ENCODE results near the gene GORASP1.

The GORASP1 gene

DNA sequence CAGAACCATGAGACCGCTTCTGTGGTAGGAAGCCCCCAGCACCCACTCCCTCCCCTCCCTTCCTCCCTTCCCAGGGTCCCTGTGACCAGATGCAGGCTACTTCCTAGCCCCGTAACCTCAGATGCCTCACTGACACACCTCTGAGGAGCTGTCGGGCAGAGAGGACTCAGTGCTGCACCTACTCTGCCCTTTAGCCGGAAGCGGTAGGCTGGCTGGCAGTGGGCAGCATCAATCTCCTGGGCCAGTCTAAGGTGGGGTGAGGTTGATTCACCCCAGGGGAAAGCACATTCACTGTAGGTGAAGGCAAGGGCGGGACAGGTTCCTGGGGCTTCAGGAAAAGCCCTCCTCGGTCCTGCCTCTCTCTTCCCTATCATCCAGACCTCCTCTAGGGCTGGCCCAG lies 26.9 kb upstream of the GORASP1 start:
- H3K4me1 ChIP-seq (ENCODE audit: control insufficient read depth in 5 of 5, insufficient read depth in 5 of 5, low read length in 5 of 5), result peaks cover 0 to 30% (median 2%) of the 10 kb centered on the region in 5 donors
- no peak overlapping the region for H3K4me3 ChIP-seq (ENCODE audit: low read depth in 1 of 5, low read length in 5 of 5)
- no peaks in the 10 kb centered on the region for H3K9me3 ChIP-seq (ENCODE audit: control insufficient read depth in 5 of 5, low read length in 5 of 5)
- H3K27ac ChIP-seq (ENCODE audit: low read depth, low read length), result no peak overlapping the region
- peaks cover 0 to 27% (median 11%) of the 10 kb centered on the region in 5 donors for H3K36me3 ChIP-seq (ENCODE audit: control insufficient read depth in 5 of 5, insufficient read depth in 5 of 5, low read length in 5 of 5)
- H3K27me3 ChIP-seq (ENCODE audit: control insufficient read depth in 5 of 5, insufficient read depth in 4 of 5, low read length in 5 of 5), result no peaks in the 10 kb centered on the region
- H3K9ac ChIP-seq (ENCODE audit: low read length in 5 of 5), result no peak overlapping the region

DNA sequence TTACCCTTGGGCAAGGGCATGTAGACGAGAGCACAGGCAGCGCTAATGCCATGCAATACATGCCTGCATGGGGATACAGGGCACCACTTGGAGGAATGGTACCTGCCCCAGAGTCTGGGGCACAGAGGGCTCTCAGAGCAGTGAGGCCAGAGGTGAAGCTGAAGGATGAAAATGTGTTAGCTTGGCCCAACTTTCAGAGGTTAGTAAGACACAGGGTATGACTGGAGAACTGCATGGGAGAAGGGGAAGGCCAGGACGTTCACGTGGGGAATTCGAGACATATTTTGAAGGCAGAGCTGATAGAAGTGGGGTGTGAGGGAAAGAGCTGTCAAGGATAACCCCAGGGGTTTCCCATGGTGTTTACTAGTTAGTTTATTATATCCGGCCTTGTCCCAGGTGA lies 26.4 kb upstream of the GORASP1 start:
- H3K4me3 ChIP-seq (ENCODE audit: low read depth in 1 of 5, low read length in 5 of 5), result no peak overlapping the region
- H3K4me1 ChIP-seq (ENCODE audit: control insufficient read depth in 5 of 5, insufficient read depth in 5 of 5, low read length in 5 of 5), result peaks cover 0 to 27% (median 2%) of the 10 kb centered on the region in 5 donors
- H3K27me3 ChIP-seq (ENCODE audit: control insufficient read depth in 5 of 5, insufficient read depth in 4 of 5, low read length in 5 of 5), result no peaks in the 10 kb centered on the region
- H3K36me3 ChIP-seq (ENCODE audit: control insufficient read depth in 5 of 5, insufficient read depth in 5 of 5, low read length in 5 of 5), result peaks cover 0 to 31% (median 12%) of the 10 kb centered on the region in 5 donors
- no peak overlapping the region for H3K27ac ChIP-seq (ENCODE audit: low read depth, low read length)
- no peaks in the 10 kb centered on the region for H3K9me3 ChIP-seq (ENCODE audit: control insufficient read depth in 5 of 5, low read length in 5 of 5)
- no peak overlapping the region for H3K9ac ChIP-seq (ENCODE audit: low read length in 5 of 5)

DNA sequence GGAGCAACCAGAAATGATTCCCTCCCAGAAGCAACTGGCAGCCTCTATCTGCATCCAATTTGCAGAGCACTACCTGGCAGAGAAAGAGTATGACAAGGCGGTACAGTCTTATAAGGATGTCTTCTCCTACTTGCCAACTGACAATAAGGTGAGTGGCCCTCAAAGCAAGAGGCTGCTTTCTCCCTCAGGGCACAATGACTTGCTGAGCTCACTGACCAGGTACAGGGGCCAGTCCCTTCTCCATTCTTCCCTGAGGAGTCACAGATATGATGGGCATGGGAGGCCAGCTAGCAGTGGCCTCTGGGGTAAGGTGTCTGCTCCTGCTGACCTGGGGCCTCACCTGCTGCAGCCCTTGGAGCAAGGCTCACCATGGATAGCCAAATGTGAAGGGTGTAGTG lies 25.7 kb upstream of the GORASP1 start:
- no peak overlapping the region for H3K9ac ChIP-seq (ENCODE audit: low read length in 5 of 5)
- H3K27ac ChIP-seq (ENCODE audit: low read depth, low read length), result no peak overlapping the region
- H3K4me1 ChIP-seq (ENCODE audit: control insufficient read depth in 5 of 5, insufficient read depth in 5 of 5, low read length in 5 of 5), result peaks cover 0 to 27% (median 2%) of the 10 kb centered on the region in 5 donors
- no peaks in the 10 kb centered on the region for H3K9me3 ChIP-seq (ENCODE audit: control insufficient read depth in 5 of 5, low read length in 5 of 5)
- H3K4me3 ChIP-seq (ENCODE audit: low read depth in 1 of 5, low read length in 5 of 5), result no peak overlapping the region
- H3K36me3 ChIP-seq (ENCODE audit: control insufficient read depth in 5 of 5, insufficient read depth in 5 of 5, low read length in 5 of 5), result peaks cover 0 to 35% (median 8%) of the 10 kb centered on the region in 5 donors
- H3K27me3 ChIP-seq (ENCODE audit: control insufficient read depth in 5 of 5, insufficient read depth in 4 of 5, low read length in 5 of 5), result no peaks in the 10 kb centered on the region

DNA sequence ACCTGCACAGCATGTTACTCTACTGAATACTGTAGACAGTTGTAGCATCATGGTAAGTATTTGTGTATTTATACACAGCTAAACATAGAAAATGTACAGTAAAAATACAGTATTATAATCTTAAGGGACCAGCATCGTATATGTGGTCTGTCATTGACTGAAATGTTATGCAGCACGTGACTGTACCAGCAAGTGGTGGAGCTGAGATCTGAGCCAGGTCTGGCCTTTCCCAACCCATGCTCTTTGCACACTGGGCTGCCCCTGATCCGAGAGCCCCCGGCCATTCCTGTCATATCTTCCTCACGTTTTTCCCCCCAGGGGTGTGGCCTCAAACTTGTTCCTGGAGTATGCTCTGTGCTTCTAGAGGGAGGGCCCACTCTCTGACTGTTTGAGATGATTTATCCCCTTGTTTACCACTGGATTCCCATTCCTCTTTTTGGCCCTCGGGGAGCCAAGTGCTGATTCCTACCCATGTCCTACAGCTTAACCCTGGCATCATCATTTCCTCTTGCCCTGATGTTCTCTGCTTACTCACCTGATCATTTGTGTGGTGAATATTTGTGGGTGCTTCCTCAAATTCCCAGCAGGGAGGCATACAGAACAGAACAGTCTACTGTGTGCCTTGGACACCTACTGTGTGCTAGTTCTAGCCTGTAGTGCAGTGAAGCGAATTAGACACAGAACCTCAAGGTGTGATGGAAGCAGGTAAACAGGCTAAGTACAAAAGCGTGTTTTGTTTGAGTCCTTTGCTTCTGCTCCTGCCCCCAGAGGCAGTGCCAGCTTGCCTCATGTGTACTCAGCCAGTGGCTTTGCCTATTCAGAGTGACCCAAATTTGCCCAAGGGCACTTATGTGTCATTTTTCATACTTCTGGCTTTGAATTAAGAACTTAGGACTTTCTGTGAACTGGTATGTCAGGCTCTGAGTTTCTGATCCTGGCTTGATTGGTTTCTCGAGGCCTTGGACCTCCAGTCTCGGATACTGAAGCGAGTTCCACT lies 25.0 kb upstream of the GORASP1 start:
- peaks cover 0 to 27% (median 2%) of the 10 kb centered on the region in 5 donors for H3K4me1 ChIP-seq (ENCODE audit: control insufficient read depth in 5 of 5, insufficient read depth in 5 of 5, low read length in 5 of 5)
- H3K27ac ChIP-seq (ENCODE audit: low read depth, low read length), result no peak overlapping the region
- H3K27me3 ChIP-seq (ENCODE audit: control insufficient read depth in 5 of 5, insufficient read depth in 4 of 5, low read length in 5 of 5), result no peaks in the 10 kb centered on the region
- no peaks in the 10 kb centered on the region for H3K9me3 ChIP-seq (ENCODE audit: control insufficient read depth in 5 of 5, low read length in 5 of 5)
- H3K9ac ChIP-seq (ENCODE audit: low read length in 5 of 5), result no peak overlapping the region
- no peak overlapping the region for H3K4me3 ChIP-seq (ENCODE audit: low read depth in 1 of 5, low read length in 5 of 5)
- peaks cover 0 to 30% (median 6%) of the 10 kb centered on the region in 5 donors for H3K36me3 ChIP-seq (ENCODE audit: control insufficient read depth in 5 of 5, insufficient read depth in 5 of 5, low read length in 5 of 5)

DNA sequence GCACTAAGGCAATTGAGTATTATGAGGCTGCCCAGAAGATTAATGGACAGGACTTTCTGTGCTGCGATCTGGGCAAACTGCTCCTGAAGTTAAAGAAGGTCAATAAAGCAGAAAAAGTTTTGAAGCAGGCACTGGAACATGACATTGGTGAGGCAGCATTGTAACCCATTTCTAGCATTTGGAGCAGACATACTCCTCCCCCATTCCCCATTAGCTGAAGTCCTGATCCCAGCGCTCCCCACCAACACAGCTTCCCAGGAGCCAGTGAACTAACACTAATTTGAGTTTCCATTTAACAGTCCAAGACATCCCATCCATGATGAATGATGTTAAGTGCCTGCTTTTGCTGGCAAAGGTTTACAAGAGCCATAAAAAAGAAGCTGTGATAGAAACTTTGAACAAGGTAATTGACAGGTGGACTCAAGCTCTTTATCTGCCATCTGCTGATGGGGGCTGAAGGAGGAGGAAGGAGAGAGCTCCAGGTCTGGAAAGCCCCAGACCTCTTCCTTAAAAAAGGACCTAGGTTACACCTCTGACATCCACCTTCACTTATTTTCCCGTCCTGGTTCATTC lies 23.4 kb upstream of the GORASP1 start:
- no peaks in the 10 kb centered on the region for H3K27me3 ChIP-seq (ENCODE audit: control insufficient read depth in 5 of 5, insufficient read depth in 4 of 5, low read length in 5 of 5)
- peaks cover 0 to 23% (median 4%) of the 10 kb centered on the region in 5 donors for H3K36me3 ChIP-seq (ENCODE audit: control insufficient read depth in 5 of 5, insufficient read depth in 5 of 5, low read length in 5 of 5)
- H3K4me1 ChIP-seq (ENCODE audit: control insufficient read depth in 5 of 5, insufficient read depth in 5 of 5, low read length in 5 of 5), result peaks cover 0 to 27% (median 2%) of the 10 kb centered on the region in 5 donors
- no peak overlapping the region for H3K27ac ChIP-seq (ENCODE audit: low read depth, low read length)
- H3K9ac ChIP-seq (ENCODE audit: low read length in 5 of 5), result no peak overlapping the region
- H3K4me3 ChIP-seq (ENCODE audit: low read depth in 1 of 5, low read length in 5 of 5), result no peak overlapping the region
- no peaks in the 10 kb centered on the region for H3K9me3 ChIP-seq (ENCODE audit: control insufficient read depth in 5 of 5, low read length in 5 of 5)

DNA sequence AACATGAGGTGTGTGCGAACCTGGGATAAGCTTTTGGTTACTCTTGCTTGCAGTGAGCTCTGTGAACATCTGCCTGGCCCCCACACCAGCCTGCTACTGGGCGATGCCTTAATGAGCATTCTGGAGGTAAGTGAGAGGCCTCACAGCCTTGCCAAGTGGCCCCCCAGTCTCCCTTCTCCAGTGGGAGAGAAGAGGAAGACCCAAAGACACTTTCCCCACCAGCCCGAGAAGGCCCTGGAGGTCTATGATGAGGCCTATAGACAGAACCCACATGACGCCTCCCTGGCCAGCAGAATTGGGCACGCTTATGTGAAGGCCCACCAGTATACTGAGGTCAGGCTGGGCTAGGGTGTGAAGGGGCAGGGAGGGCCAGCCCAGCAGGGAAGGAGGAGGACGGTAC lies 22.6 kb upstream of the GORASP1 start:
- H3K27me3 ChIP-seq (ENCODE audit: control insufficient read depth in 5 of 5, insufficient read depth in 4 of 5, low read length in 5 of 5), result no peaks in the 10 kb centered on the region
- no peak overlapping the region for H3K27ac ChIP-seq (ENCODE audit: low read depth, low read length)
- H3K36me3 ChIP-seq (ENCODE audit: control insufficient read depth in 5 of 5, insufficient read depth in 5 of 5, low read length in 5 of 5), result peaks cover 0 to 23% (median 4%) of the 10 kb centered on the region in 5 donors
- H3K4me3 ChIP-seq (ENCODE audit: low read depth in 1 of 5, low read length in 5 of 5), result no peak overlapping the region
- H3K9ac ChIP-seq (ENCODE audit: low read length in 5 of 5), result no peak overlapping the region
- no peaks in the 10 kb centered on the region for H3K9me3 ChIP-seq (ENCODE audit: control insufficient read depth in 5 of 5, low read length in 5 of 5)
- H3K4me1 ChIP-seq (ENCODE audit: control insufficient read depth in 5 of 5, insufficient read depth in 5 of 5, low read length in 5 of 5), result peaks cover 0 to 20% (median 2%) of the 10 kb centered on the region in 5 donors

DNA sequence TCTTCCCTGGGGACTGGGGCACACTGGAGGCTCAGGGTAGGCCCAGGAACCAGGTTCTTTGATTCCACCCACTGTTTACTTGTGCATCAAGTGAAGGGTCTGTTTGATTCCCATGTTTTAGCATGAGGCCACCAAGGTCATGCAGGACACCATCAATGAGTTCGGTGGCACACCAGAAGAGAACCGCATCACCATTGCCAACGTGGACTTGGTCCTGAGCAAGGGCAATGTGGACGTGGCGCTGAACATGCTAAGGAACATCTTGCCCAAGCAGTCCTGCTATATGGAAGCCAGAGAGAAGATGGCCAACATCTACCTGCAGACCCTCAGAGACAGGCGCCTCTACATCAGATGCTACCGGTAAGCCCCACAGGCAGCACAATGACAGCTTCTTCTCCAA lies 21.5 kb upstream of the GORASP1 start:
- Histone ChIP-seq H3K9me3 (ENCODE audit: control insufficient read depth in 5 of 5, low read length in 5 of 5) (no peaks in the 10 kb centered on the region), H3K9ac (ENCODE audit: low read length in 5 of 5) (no peak overlapping the region), H3K27ac (ENCODE audit: low read depth, low read length) (no peak overlapping the region), H3K4me1 (ENCODE audit: control insufficient read depth in 5 of 5, insufficient read depth in 5 of 5, low read length in 5 of 5) (peaks cover 0 to 10% (median 0%) of the 10 kb centered on the region in 5 donors), H3K36me3 (ENCODE audit: control insufficient read depth in 5 of 5, insufficient read depth in 5 of 5, low read length in 5 of 5) (peaks cover 0 to 23% (median 4%) of the 10 kb centered on the region in 5 donors), H3K4me3 (ENCODE audit: low read depth in 1 of 5, low read length in 5 of 5) (no peak overlapping the region), H3K27me3 (ENCODE audit: control insufficient read depth in 5 of 5, insufficient read depth in 4 of 5, low read length in 5 of 5) (no peaks in the 10 kb centered on the region)

DNA sequence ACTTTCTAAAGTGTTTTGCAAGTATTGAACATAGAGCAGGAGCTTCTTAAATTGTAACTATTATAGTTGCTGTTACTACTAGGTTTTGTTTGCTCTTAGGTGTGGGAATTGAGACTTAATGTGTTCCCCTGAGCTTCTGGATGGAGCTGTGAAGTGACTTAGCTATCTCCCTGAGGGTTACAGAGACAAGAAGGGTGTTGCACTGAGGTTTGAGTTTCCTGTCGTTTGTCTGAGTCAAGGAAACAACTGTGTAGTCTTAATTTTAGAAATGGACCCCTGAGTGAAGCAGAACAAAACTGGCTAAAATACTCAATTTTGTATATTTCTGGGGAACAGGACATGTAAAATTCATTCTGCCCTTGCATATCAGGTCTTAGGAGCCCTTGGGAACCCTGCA lies 20.5 kb upstream of the GORASP1 start:
- no peaks in the 10 kb centered on the region for H3K27me3 ChIP-seq (ENCODE audit: control insufficient read depth in 5 of 5, insufficient read depth in 4 of 5, low read length in 5 of 5)
- no peak overlapping the region for H3K4me3 ChIP-seq (ENCODE audit: low read depth in 1 of 5, low read length in 5 of 5)
- peaks cover 0 to 10% (median 0%) of the 10 kb centered on the region in 5 donors for H3K4me1 ChIP-seq (ENCODE audit: control insufficient read depth in 5 of 5, insufficient read depth in 5 of 5, low read length in 5 of 5)
- no peak overlapping the region for H3K9ac ChIP-seq (ENCODE audit: low read length in 5 of 5)
- peaks cover 0 to 18% (median 4%) of the 10 kb centered on the region in 5 donors for H3K36me3 ChIP-seq (ENCODE audit: control insufficient read depth in 5 of 5, insufficient read depth in 5 of 5, low read length in 5 of 5)
- H3K27ac ChIP-seq (ENCODE audit: low read depth, low read length), result no peak overlapping the region
- H3K9me3 ChIP-seq (ENCODE audit: control insufficient read depth in 5 of 5, low read length in 5 of 5), result no peaks in the 10 kb centered on the region

DNA sequence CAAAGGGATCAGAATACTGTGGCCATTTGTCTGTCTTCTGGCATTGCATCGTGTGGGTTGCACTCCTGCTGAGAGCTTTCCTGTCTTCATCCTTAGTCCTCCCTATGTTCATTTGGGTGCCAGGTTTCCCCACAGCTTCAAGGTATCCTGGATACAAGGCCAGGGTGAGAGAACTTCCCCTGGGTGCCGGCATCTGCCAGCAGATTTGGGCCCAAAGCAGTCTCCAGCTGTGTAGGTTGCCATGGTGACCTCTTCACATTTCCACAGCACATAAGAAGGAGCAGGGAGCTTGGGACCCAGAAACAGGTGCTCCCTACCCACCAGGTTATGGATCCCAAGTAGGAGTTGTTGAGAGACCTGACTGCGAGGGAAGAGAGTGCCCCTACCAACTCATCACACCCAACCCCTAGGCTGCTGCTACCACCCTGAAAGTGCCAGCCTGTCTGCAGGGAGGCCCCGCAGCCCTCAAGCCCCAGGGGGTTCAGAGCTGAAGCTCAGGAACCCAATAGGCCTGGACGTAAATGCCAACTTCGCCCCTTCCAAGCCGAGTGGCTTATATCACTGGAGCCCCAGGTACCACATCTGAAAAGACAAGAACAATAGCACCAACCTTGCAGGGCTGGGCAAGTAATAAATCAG lies 20.0 kb upstream of the GORASP1 start:
- H3K27me3 ChIP-seq (ENCODE audit: control insufficient read depth in 5 of 5, insufficient read depth in 4 of 5, low read length in 5 of 5), result no peaks in the 10 kb centered on the region
- H3K4me3 ChIP-seq (ENCODE audit: low read depth in 1 of 5, low read length in 5 of 5), result no peak overlapping the region
- no peak overlapping the region for H3K9ac ChIP-seq (ENCODE audit: low read length in 5 of 5)
- H3K36me3 ChIP-seq (ENCODE audit: control insufficient read depth in 5 of 5, insufficient read depth in 5 of 5, low read length in 5 of 5), result peaks cover 0 to 18% (median 4%) of the 10 kb centered on the region in 5 donors
- H3K4me1 ChIP-seq (ENCODE audit: control insufficient read depth in 5 of 5, insufficient read depth in 5 of 5, low read length in 5 of 5), result peaks cover 0 to 10% (median 0%) of the 10 kb centered on the region in 5 donors
- H3K27ac ChIP-seq (ENCODE audit: low read depth, low read length), result no peak overlapping the region
- H3K9me3 ChIP-seq (ENCODE audit: control insufficient read depth in 5 of 5, low read length in 5 of 5), result no peaks in the 10 kb centered on the region
